CD4-positive, alpha-beta T cell (primary cell): ENCODE data around the gene GRB2. TPM values are rescaled to one million over a fixed set of nuclear protein-coding genes. Genes with fewer than 3 reads are reported as not detected.

Experiments
- ATAC-seq: fragments of 200-7000 bp; cut with Tn5 transposase; one replicate; pipeline ENCODE4 v1.10.0; 2022; ENCODE audit warnings: mild to moderate bottlenecking; ENCODE audit not compliant: poor library complexity
- CTCF ChIA-PET: fragments of 350-600 bp; sonication (Branson Sonifier 250); formaldehyde crosslinking; loops from one replicate; lab custom pipeline; 2021; ENCODE audit warnings: antibody characterized with exemption, inconsistent platforms; lab: Charles Lee
- POLR2A ChIA-PET: fragments of 350-600 bp; sonication (Branson Sonifier 250); formaldehyde crosslinking; loops from one replicate; lab custom pipeline; 2021; ENCODE audit warnings: antibody characterized with exemption, inconsistent platforms; lab: Charles Lee
- DNase-seq, 14 experiments: peaks; one replicate each; pipeline ENCODE4 v3.0.0-alpha.2; 2013 to 2020; ENCODE audit warnings: mixed read lengths in 2 of 14
- H3K27ac ChIP-seq, 2 donors: one replicate each; pipeline versions ENCODE4 v1.5.1 to v1.7.0; 2013; ENCODE audit warnings: low read length in 2 of 2, low read depth in 1 of 2, mild to moderate bottlenecking in 1 of 2
- H3K27me3 ChIP-seq, 2 experiments: 1 replicate in 1 of 2; 2 replicates in 1 of 2; pipeline versions ENCODE4 v1.6.1 to v1.7.0; 2013; ENCODE audit warnings: low read length in 2 of 2, control low read depth in 1 of 2, mild to moderate bottlenecking in 1 of 2, moderate library complexity in 1 of 2; ENCODE audit not compliant: insufficient read depth in 2 of 2, control insufficient read depth in 1 of 2
- H3K36me3 ChIP-seq: one replicate; pipeline ENCODE4 v1.6.1; 2013; ENCODE audit warnings: low read length, control low read depth; ENCODE audit not compliant: insufficient read depth
- H3K4me1 ChIP-seq: one replicate; pipeline ENCODE4 v1.6.1; 2013; ENCODE audit warnings: low read length, control low read depth; ENCODE audit not compliant: insufficient read depth
- H3K4me3 ChIP-seq: one replicate; pipeline ENCODE4 v1.5.1; 2013; ENCODE audit warnings: mild to moderate bottlenecking, low read length, moderate library complexity
- H3K9me3 ChIP-seq, 2 experiments: 1 replicate in 1 of 2; 2 replicates in 1 of 2; pipeline versions ENCODE4 v1.6.1 to v1.7.0; 2013; ENCODE audit warnings: low read length in 2 of 2, mild to moderate bottlenecking in 2 of 2, control low read depth in 1 of 2, moderate library complexity in 1 of 2; ENCODE audit not compliant: control insufficient read depth in 1 of 2, insufficient read depth in 1 of 2
- H3K27ac Mint-ChIP-seq: one replicate; pipeline ENCODE4 v1.8.0; 2020; ENCODE audit warnings: mixed read lengths
- H3K27me3 Mint-ChIP-seq: one replicate; pipeline ENCODE4 v1.8.0; 2021; ENCODE audit warnings: mixed read lengths
- H3K36me3 Mint-ChIP-seq: one replicate; pipeline ENCODE4 v1.8.0; 2021; ENCODE audit warnings: low read depth, mixed read lengths
- H3K4me1 Mint-ChIP-seq: one replicate; pipeline ENCODE4 v1.8.0; 2021; ENCODE audit warnings: low read depth, mixed read lengths
- H3K4me3 Mint-ChIP-seq: one replicate; pipeline ENCODE4 v1.8.0; 2020; ENCODE audit warnings: mild to moderate bottlenecking, mixed read lengths
- H3K9me3 Mint-ChIP-seq: one replicate; pipeline ENCODE4 v1.8.0; 2020; ENCODE audit warnings: mixed read lengths
- CTCF ChIP-seq: fragments of 200-600 bp; IDR thresholded peaks from one replicate; pipeline ENCODE4 v1.8.0; 2022; ENCODE audit warnings: antibody characterized with exemption, mild to moderate bottlenecking
- intact Hi-C, 2 experiments: fragments of 100-400 bp; cut with DNase I in 1 of 2; cut with micrococcal nuclease in 1 of 2; formaldehyde crosslinking; loops; one replicate each; pipeline versions ENCODE4 v1.15.1 to v1.9.0; 2023 to 2025; cut with DNase I, micrococcal nuclease
- total RNA-seq, 174 experiments: library from RNA in 2 of 174; stranded (reverse) in 2 of 174; gene quantifications; one replicate each; pipeline ENCODE4 v1.2.3 and lab custom pipeline; 2021 to 2026

GRB2 gene
- total RNA-seq, 2 experiments from 2014 or later: 88.8 to 92.6 TPM

GRCh38 chr17:75400326-75400939 lies 5.0 kb downstream of the GRB2 start:
- peaks cover 68% of the 10 kb centered on the region for H3K4me1 Mint-ChIP-seq
- peaks cover 63% of the 10 kb centered on the region for H3K4me1 ChIP-seq

GRCh38 chr17:75398279-75398678 lies 7.2 kb downstream of the GRB2 start:
- Histone ChIP-seq H3K4me3 (no peak overlapping the region), H3K4me1 (peaks cover 69% of the 10 kb centered on the region), H3K36me3 (peaks cover 14% of the 10 kb centered on the region), H3K9me3 (no peaks in the 10 kb centered on the region), H3K27me3 (no peaks in the 10 kb centered on the region), H3K27ac (no peak overlapping the region)
- no peaks in the 10 kb centered on the region for H3K27me3 Mint-ChIP-seq
- H3K36me3 Mint-ChIP-seq: peaks cover 34% of the 10 kb centered on the region
- TF ChIP-seq CTCF: no peak
- no peak overlapping the region for H3K4me3 Mint-ChIP-seq
- POLR2A ChIA-PET: interaction anchor here (1.2 kb wide), 1 partner anchor 109 kb away, joined by 3 read pairs; the partner anchor contains the start of gene SLC25A19
- CTCF ChIA-PET: interaction anchor here (1.8 to 1.9 kb wide), 2 partner anchors 14 to 75 kb away, joined by 6 to 12 read pairs; no protein-coding TSS in a partner anchor
- intact Hi-C loops: no loop called here
- peak overlapping the region; percentile 91 for H3K27ac Mint-ChIP-seq
- no peaks in the 10 kb centered on the region for H3K9me3 Mint-ChIP-seq
- no peak for ATAC-seq
- no peak for DNase-seq
- peaks cover 81% of the 10 kb centered on the region for H3K4me1 Mint-ChIP-seq

More at GRCh38 chr17:75400326-75400939, 5.0 kb downstream of the GRB2 start:
- ChIA-PET POLR2A (interaction anchor here (0.9 to 1.6 kb wide), 2 partner anchors 52 to 129 kb away, joined by 3 to 7 read pairs; partner anchors contain the start of gene MIF4GD), CTCF (interaction anchor here (1.2 to 2.6 kb wide), 3 partner anchors 52 to 130 kb away, joined by 3 to 17 read pairs (median 7); partner anchors contain the start of gene MIF4GD)
- no peak overlapping the region for H3K27ac Mint-ChIP-seq
- intact Hi-C loops: loop anchor here (5.0 to 10.0 kb wide), 2 partner anchors 58 to 416 kb away; partner anchors contain the start of gene CDR2L (in 1 of the 2)
- H3K9me3 ChIP-seq: no peaks in the 10 kb centered on the region
- no peak for DNase-seq
- no peak overlapping the region for H3K27ac ChIP-seq
- H3K27me3 ChIP-seq: no peaks in the 10 kb centered on the region
- peaks cover 12% of the 10 kb centered on the region for H3K36me3 ChIP-seq
- H3K4me3 Mint-ChIP-seq: peak overlapping the region; percentile 15
- no peaks in the 10 kb centered on the region for H3K27me3 Mint-ChIP-seq
- H3K36me3 Mint-ChIP-seq: peaks cover 34% of the 10 kb centered on the region
- no peak for TF ChIP-seq CTCF
- H3K9me3 Mint-ChIP-seq: no peaks in the 10 kb centered on the region
- no peak overlapping the region for H3K4me3 ChIP-seq
- no peak for ATAC-seq

GRCh38 chr17:75397217-75397616 lies 8.3 kb downstream of the GRB2 start:
- ATAC-seq: no peak
- Histone ChIP-seq H3K4me1 (peaks cover 64% of the 10 kb centered on the region), H3K9me3 (no peaks in the 10 kb centered on the region), H3K36me3 (peaks cover 24% of the 10 kb centered on the region), H3K27me3 (no peaks in the 10 kb centered on the region), H3K27ac (peak overlapping the region in 1 of 2 donors; percentile 6), H3K4me3 (no peak overlapping the region)
- intact Hi-C loops: no loop called here
- ChIA-PET POLR2A (interaction anchor here (0.8 to 1.5 kb wide), 4 partner anchors 55 to 108 kb away, joined by 3 to 5 read pairs (median 3); partner anchors contain the start of gene SLC25A19), CTCF (interaction anchor here (0.8 to 1.9 kb wide), 4 partner anchors 15 to 108 kb away, joined by 4 to 12 read pairs (median 5); partner anchors contain the start of gene SLC25A19)
- no peak for TF ChIP-seq CTCF
- Mint-ChIP-seq H3K27ac (peak overlapping the region; percentile 91), H3K4me3 (peak overlapping the region; percentile 17), H3K9me3 (no peaks in the 10 kb centered on the region), H3K4me1 (peaks cover 82% of the 10 kb centered on the region), H3K36me3 (peaks cover 38% of the 10 kb centered on the region), H3K27me3 (no peaks in the 10 kb centered on the region)
- DNase-seq: no peak
